ENCODE results near the gene ZNF280C.

DNA sequence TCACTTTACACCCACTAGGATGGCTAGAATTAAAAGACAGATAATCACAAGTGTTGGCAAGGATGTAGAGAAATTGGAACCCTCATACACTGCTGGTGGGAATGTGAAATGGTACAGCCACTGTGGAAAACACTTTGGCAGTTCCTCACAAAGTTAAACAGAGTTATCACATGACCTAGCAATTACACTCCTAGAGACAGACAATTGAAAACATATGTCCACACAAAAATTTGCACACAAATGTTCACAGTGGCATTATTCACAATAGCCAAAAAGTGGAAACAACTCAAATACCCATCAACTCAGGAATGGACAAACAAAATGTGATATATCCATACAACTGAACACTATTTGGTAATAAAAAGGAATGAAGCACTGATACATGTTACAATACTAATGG, 5.7 kb downstream of the ZNF280C start:
- TF ChIP-seq, protein P1, sequence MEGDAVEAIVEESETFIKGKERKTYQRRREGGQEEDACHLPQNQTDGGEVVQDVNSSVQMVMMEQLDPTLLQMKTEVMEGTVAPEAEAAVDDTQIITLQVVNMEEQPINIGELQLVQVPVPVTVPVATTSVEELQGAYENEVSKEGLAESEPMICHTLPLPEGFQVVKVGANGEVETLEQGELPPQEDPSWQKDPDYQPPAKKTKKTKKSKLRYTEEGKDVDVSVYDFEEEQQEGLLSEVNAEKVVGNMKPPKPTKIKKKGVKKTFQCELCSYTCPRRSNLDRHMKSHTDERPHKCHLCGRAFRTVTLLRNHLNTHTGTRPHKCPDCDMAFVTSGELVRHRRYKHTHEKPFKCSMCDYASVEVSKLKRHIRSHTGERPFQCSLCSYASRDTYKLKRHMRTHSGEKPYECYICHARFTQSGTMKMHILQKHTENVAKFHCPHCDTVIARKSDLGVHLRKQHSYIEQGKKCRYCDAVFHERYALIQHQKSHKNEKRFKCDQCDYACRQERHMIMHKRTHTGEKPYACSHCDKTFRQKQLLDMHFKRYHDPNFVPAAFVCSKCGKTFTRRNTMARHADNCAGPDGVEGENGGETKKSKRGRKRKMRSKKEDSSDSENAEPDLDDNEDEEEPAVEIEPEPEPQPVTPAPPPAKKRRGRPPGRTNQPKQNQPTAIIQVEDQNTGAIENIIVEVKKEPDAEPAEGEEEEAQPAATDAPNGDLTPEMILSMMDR (IDR thresholded peaks at IDR 0.05) = no peak
- no peak for TF ChIP-seq EP300 (IDR thresholded peaks at IDR 0.05)

Measured in ovary (tissue), 3 donors.